Measurements from ENCODE around the gene MAP1LC3A. TPM values are rescaled to one million over a fixed set of nuclear protein-coding genes. Genes with fewer than 3 reads are reported as not detected.

Gene MAP1LC3A
- total and polyA plus RNA-seq, 7 donors = 27.4 to 90.5 (median 35.5) TPM

DNA sequence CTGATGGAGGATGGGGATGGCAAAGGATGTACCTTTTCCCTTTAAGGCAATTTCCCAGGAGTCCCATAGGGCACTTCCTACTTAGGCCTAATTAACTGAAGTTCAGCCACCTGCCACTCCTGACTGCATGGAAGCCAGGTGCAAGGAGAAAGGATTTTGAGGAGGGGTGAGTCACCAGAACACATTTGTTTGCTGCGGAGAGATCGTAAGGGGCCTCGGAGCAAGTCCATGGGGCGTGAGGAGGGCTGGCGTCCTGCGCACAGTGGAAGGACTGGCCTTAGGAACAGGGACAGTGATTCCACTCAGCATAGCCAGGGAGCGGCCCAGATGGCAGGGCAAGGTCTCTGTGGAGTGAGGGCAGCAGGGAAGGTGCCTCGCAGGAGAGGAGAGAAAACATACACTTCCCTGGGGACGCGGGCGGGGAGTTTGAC, 11.8 kb upstream of the MAP1LC3A start:
- ATAC-seq = no peak
- TF ChIP-seq, protein P1, sequence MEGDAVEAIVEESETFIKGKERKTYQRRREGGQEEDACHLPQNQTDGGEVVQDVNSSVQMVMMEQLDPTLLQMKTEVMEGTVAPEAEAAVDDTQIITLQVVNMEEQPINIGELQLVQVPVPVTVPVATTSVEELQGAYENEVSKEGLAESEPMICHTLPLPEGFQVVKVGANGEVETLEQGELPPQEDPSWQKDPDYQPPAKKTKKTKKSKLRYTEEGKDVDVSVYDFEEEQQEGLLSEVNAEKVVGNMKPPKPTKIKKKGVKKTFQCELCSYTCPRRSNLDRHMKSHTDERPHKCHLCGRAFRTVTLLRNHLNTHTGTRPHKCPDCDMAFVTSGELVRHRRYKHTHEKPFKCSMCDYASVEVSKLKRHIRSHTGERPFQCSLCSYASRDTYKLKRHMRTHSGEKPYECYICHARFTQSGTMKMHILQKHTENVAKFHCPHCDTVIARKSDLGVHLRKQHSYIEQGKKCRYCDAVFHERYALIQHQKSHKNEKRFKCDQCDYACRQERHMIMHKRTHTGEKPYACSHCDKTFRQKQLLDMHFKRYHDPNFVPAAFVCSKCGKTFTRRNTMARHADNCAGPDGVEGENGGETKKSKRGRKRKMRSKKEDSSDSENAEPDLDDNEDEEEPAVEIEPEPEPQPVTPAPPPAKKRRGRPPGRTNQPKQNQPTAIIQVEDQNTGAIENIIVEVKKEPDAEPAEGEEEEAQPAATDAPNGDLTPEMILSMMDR (IDR thresholded peaks at IDR 0.05) = no peak
- no peak for DNase-seq

DNA sequence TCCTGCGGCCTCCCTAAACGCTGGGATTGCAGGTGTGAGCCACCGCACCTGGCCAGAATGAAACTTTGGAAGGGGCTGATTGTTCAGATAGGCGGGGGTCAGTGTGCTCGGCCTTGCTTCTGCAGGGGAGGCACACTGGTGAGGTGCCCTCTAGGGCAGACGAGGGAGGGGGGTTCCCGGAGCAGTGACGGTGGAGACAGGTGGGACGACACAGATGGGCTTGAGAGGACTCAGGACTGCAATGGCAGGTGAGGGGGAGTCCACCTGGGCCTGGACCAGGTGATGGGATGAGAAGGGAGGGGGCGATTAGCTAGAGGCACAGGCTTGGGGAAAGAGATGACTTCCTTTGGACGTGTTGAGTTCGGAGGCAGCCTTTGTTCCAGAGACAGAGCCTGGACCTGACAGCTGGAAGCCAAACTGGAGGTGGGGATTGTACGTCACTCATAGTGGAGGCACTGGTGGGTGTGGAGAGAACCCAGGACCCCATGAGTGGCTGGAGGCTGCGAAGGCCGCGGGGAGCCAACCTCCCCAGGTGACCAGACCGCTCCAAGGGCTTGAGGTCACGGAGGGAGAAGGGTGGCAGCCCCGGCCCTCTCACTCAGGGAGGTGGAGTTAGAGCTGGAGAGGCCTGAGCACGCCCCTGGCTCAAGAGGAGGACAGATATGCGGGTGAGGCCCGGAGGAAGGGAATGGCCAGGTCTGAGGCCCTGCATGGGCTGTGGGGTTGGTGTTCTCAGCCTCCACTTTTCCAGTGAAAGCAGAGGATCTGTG, 10.5 kb upstream of the MAP1LC3A start:
- 91 to 93% (median 91%) methylated on average over 22 of the region's 22 CpGs for WGBS, 3 donors
- no peaks in the 10 kb centered on the region for H3K36me3 ChIP-seq (ENCODE audit: insufficient read depth in 1 of 2, low read depth in 1 of 2)
- H3K27ac ChIP-seq = no peak overlapping the region
- no peaks in the 10 kb centered on the region for H3K27me3 ChIP-seq (ENCODE audit: insufficient read depth in 3 of 3, low read length in 2 of 3)
- H3K4me1 ChIP-seq = no peaks in the 10 kb centered on the region
- intact Hi-C loops (cut with DNase I) = no loop called here
- no peak for DNase-seq
- ATAC-seq = no peak
- no peaks in the 10 kb centered on the region for H3K9me3 ChIP-seq
- no peak overlapping the region for H3K4me3 ChIP-seq
- TF ChIP-seq, protein P1 (IDR thresholded peaks at IDR 0.05) = no peak

More for the DNA sequence above, 11.8 kb upstream of the MAP1LC3A start:
- Histone ChIP-seq H3K9me3 (no peaks in the 10 kb centered on the region), H3K4me1 (no peaks in the 10 kb centered on the region), H3K27me3 (ENCODE audit: insufficient read depth in 3 of 3, low read length in 2 of 3) (no peaks in the 10 kb centered on the region), H3K36me3 (ENCODE audit: insufficient read depth in 1 of 2, low read depth in 1 of 2) (peaks cover 0 to 8% of the 10 kb centered on the region in 2 donors), H3K4me3 (no peak overlapping the region), H3K27ac (no peak overlapping the region)
- 77 to 82% (median 80%) methylated on average over 11 of the region's 11 CpGs for WGBS, 3 donors
- intact Hi-C loops (cut with DNase I) = no loop called here

DNA sequence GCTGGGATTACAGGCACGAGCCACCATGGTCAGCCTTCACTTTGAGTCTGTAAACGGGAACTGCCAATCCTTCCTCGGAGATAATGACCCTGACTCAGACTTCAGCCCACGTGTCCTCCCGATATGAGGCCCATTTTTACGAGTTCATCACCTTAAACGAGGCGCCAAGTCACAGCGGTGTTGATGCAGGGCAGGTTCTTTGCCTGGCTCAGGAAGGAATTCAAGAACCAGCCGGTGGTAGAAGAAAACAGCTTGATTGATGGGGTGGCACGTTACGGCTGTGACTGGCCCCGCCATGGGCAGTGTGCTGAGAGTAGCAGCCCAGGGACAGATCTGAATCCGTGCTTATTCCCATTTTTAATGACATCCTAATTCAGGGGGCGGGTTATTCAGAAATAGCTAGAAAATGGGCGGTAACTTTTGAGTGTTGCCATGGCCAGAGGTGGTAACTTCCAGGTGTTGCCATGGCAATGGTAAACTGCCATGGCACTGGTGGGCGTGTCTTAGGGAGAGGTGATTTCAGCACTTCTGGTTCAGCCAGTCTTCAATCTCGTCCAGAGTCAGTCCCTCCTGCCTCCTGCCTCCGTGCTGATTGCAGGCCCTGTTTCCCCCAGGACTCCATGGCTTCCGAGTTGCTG, 9.1 kb upstream of the MAP1LC3A start:
- WGBS, 3 donors = 61 to 71% (median 64%) methylated on average over 20 of the region's 20 CpGs
- no peaks in the 10 kb centered on the region for H3K4me1 ChIP-seq
- intact Hi-C loops (cut with DNase I) = no loop called here
- H3K9me3 ChIP-seq = no peaks in the 10 kb centered on the region
- no peaks in the 10 kb centered on the region for H3K36me3 ChIP-seq (ENCODE audit: insufficient read depth in 1 of 2, low read depth in 1 of 2)
- no peak overlapping the region for H3K27ac ChIP-seq
- TF ChIP-seq, protein P1 (IDR thresholded peaks at IDR 0.05) = no peak
- no peak overlapping the region for H3K4me3 ChIP-seq
- no peaks in the 10 kb centered on the region for H3K27me3 ChIP-seq (ENCODE audit: insufficient read depth in 3 of 3, low read length in 2 of 3)
- ATAC-seq (no peak), DNase-seq (no peak)

DNA sequence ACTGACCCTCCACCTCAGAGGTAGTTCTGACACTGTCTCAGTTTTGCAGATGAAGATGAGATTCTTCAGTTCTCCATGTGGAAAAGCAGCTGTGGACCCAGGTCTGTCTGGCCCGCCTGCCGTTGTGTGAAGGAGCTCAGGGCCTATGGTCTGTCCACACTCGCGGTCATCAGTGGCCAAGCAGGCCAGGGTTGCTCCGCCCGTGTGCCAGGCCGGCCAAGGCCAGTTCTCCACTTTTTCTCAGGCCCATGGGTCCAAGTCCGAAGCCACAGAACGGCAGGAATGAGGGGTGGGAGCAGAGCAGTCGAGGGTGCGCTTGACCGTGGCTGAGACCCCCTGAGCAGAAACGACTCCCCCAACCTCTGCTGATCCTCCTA, 8.6 kb upstream of the MAP1LC3A start:
- Histone ChIP-seq H3K9me3 (no peaks in the 10 kb centered on the region), H3K27me3 (ENCODE audit: insufficient read depth in 3 of 3, low read length in 2 of 3) (no peaks in the 10 kb centered on the region), H3K4me1 (no peaks in the 10 kb centered on the region), H3K27ac (no peak overlapping the region), H3K4me3 (no peak overlapping the region), H3K36me3 (ENCODE audit: insufficient read depth in 1 of 2, low read depth in 1 of 2) (no peaks in the 10 kb centered on the region)
- no peak for DNase-seq
- 90 to 92% (median 91%) methylated on average over 13 of the region's 13 CpGs for WGBS, 3 donors
- intact Hi-C loops (cut with DNase I) = no loop called here
- TF ChIP-seq, protein P1 (IDR thresholded peaks at IDR 0.05) = no peak
- ATAC-seq = no peak
